ENCODE measurements around the gene ARHGEF7. TPM values are rescaled to one million over a fixed set of nuclear protein-coding genes. Genes with fewer than 3 reads are reported as not detected.

Gene ARHGEF7
- total RNA-seq, 1 donor from 2014 or later: 73.7 TPM

DNA sequence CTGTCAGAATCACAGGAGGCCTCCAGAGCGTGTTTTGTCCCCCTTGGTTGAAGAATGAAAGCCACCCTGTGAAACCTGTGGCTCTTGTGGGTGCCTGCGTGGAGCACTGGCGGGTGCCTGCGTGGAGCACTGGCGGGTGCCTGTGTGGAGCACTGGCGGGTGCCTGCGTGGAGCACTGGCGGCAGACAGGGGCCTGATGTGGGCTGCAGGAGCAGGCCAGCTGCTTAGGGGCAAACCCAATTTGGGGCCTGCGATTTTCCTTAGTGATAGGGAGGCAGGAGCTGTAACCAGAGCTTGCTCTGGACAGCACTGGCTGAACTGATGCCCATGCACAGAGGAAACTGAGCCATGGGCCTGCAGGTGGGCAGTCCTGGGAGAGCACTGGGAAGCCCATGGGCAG lies 24.3 kb downstream of the ARHGEF7 start:
- DNase-seq (ENCODE audit: low read depth) (no peak), FAIRE-seq (no peak)
- H3K4me1 ChIP-seq (ENCODE audit: insufficient read depth, low read length): no peaks in the 10 kb centered on the region
- H3K9me3 ChIP-seq (ENCODE audit: insufficient read depth, low read depth, low read length): no peaks in the 10 kb centered on the region
- Mint-ChIP-seq H3K4me3 (ENCODE audit: unreplicated experiment) (no peak overlapping the region), H3K36me3 (ENCODE audit: low read depth, unreplicated experiment) (no peaks in the 10 kb centered on the region), H3K27me3 (ENCODE audit: low read depth, unreplicated experiment) (peaks cover 48% of the 10 kb centered on the region), H3K9me3 (ENCODE audit: unreplicated experiment) (peaks cover 1% of the 10 kb centered on the region), H3K27ac (ENCODE audit: unreplicated experiment) (no peak overlapping the region), H3K4me1 (ENCODE audit: low read depth, unreplicated experiment) (no peaks in the 10 kb centered on the region)
- no peak overlapping the region for H3K4me2 ChIP-seq (ENCODE audit: low read length)
- no peak overlapping the region for H3K27ac ChIP-seq (ENCODE audit: low read depth, low read length)
- TF ChIP-seq, protein P1, sequence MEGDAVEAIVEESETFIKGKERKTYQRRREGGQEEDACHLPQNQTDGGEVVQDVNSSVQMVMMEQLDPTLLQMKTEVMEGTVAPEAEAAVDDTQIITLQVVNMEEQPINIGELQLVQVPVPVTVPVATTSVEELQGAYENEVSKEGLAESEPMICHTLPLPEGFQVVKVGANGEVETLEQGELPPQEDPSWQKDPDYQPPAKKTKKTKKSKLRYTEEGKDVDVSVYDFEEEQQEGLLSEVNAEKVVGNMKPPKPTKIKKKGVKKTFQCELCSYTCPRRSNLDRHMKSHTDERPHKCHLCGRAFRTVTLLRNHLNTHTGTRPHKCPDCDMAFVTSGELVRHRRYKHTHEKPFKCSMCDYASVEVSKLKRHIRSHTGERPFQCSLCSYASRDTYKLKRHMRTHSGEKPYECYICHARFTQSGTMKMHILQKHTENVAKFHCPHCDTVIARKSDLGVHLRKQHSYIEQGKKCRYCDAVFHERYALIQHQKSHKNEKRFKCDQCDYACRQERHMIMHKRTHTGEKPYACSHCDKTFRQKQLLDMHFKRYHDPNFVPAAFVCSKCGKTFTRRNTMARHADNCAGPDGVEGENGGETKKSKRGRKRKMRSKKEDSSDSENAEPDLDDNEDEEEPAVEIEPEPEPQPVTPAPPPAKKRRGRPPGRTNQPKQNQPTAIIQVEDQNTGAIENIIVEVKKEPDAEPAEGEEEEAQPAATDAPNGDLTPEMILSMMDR (IDR thresholded peaks at IDR 0.05; ENCODE audit: insufficient read depth, low read depth, low read length): no peak
- no peak for TF ChIP-seq EZH2 (IDR thresholded peaks at IDR 0.05; ENCODE audit: insufficient read depth, low read length)
- H3K79me2 ChIP-seq (ENCODE audit: insufficient read depth, low read length): no peaks in the 10 kb centered on the region
- no peak overlapping the region for H2AFZ ChIP-seq (ENCODE audit: low read depth, low read length)
- no peak overlapping the region for H3K9ac ChIP-seq (ENCODE audit: low read length)
- no peaks in the 10 kb centered on the region for H3K36me3 ChIP-seq (ENCODE audit: insufficient read depth, low read length)
- no peaks in the 10 kb centered on the region for H4K20me1 ChIP-seq (ENCODE audit: insufficient read depth, low read length)
- no peaks in the 10 kb centered on the region for H3K27me3 ChIP-seq (ENCODE audit: insufficient read depth, low read length)
- H3K4me3 ChIP-seq (ENCODE audit: insufficient read depth, low read depth, low read length): no peak overlapping the region

DNA sequence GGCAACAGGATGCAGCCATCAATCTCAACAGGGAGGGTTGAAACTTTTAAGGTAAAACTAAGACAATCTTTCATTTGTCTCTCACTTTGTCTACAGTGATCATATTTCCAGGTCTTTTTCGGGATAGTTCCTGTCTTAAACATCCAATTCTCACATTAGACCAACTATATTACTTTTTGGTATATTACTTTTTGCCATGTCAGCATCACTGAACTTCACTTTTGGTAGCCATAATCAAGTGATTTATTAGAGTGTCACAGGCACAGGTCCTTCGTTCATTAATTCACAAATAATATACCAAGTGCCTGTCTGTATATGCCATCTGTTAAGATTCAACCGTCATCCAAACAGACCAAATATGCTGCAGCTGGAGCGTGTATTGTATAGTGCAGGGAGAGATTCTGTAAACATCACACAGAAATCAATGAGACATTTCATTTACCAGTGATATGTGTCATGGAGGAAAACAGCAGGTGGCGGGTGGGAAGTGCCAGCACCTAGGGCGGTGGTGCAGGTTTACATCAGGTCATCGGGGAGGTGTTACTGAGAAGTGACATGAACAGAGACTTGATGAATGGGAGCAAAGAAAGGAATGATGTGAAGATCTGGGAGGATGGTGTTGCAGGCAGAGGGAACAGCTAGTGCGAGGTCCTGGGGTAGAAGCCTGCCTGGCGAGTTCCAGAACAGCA lies 24.9 kb downstream of the ARHGEF7 start:
- Histone ChIP-seq H4K20me1 (ENCODE audit: insufficient read depth, low read length) (no peaks in the 10 kb centered on the region), H3K36me3 (ENCODE audit: insufficient read depth, low read length) (no peaks in the 10 kb centered on the region), H2AFZ (ENCODE audit: low read depth, low read length) (no peak overlapping the region), H3K27me3 (ENCODE audit: insufficient read depth, low read length) (no peaks in the 10 kb centered on the region), H3K4me2 (ENCODE audit: low read length) (no peak overlapping the region), H3K9ac (ENCODE audit: low read length) (no peak overlapping the region), H3K27ac (ENCODE audit: low read depth, low read length) (no peak overlapping the region), H3K4me1 (ENCODE audit: insufficient read depth, low read length) (no peaks in the 10 kb centered on the region), H3K79me2 (ENCODE audit: insufficient read depth, low read length) (no peaks in the 10 kb centered on the region), H3K9me3 (ENCODE audit: insufficient read depth, low read depth, low read length) (no peaks in the 10 kb centered on the region), H3K4me3 (ENCODE audit: insufficient read depth, low read depth, low read length) (no peak overlapping the region)
- Mint-ChIP-seq H3K9me3 (ENCODE audit: unreplicated experiment) (peaks cover 1% of the 10 kb centered on the region), H3K4me1 (ENCODE audit: low read depth, unreplicated experiment) (no peaks in the 10 kb centered on the region), H3K36me3 (ENCODE audit: low read depth, unreplicated experiment) (no peaks in the 10 kb centered on the region), H3K27me3 (ENCODE audit: low read depth, unreplicated experiment) (peaks cover 52% of the 10 kb centered on the region), H3K27ac (ENCODE audit: unreplicated experiment) (no peak overlapping the region), H3K4me3 (ENCODE audit: unreplicated experiment) (no peak overlapping the region)
- DNase-seq (ENCODE audit: low read depth): no peak
- no peak for FAIRE-seq
- TF ChIP-seq, protein P1 (IDR thresholded peaks at IDR 0.05; ENCODE audit: insufficient read depth, low read depth, low read length): no peak
- TF ChIP-seq EZH2 (IDR thresholded peaks at IDR 0.05; ENCODE audit: insufficient read depth, low read length): no peak

GRCh38 chr13:111140562-111141105 lies 25.5 kb downstream of the ARHGEF7 start:
- DNase-seq (ENCODE audit: low read depth): no peak
- TF ChIP-seq EZH2 (IDR thresholded peaks at IDR 0.05; ENCODE audit: insufficient read depth, low read length): no peak
- TF ChIP-seq, protein P1 (IDR thresholded peaks at IDR 0.05; ENCODE audit: insufficient read depth, low read depth, low read length): no peak
- Histone ChIP-seq H3K27ac (ENCODE audit: low read depth, low read length) (no peak overlapping the region), H3K4me3 (ENCODE audit: insufficient read depth, low read depth, low read length) (no peak overlapping the region), H3K79me2 (ENCODE audit: insufficient read depth, low read length) (no peaks in the 10 kb centered on the region), H3K4me2 (ENCODE audit: low read length) (no peak overlapping the region), H3K4me1 (ENCODE audit: insufficient read depth, low read length) (no peaks in the 10 kb centered on the region), H2AFZ (ENCODE audit: low read depth, low read length) (no peak overlapping the region), H3K36me3 (ENCODE audit: insufficient read depth, low read length) (no peaks in the 10 kb centered on the region), H4K20me1 (ENCODE audit: insufficient read depth, low read length) (no peaks in the 10 kb centered on the region), H3K9ac (ENCODE audit: low read length) (no peak overlapping the region), H3K27me3 (ENCODE audit: insufficient read depth, low read length) (no peaks in the 10 kb centered on the region), H3K9me3 (ENCODE audit: insufficient read depth, low read depth, low read length) (no peaks in the 10 kb centered on the region)
- H3K4me3 Mint-ChIP-seq (ENCODE audit: unreplicated experiment): no peak overlapping the region
- FAIRE-seq: no peak
- no peaks in the 10 kb centered on the region for H3K36me3 Mint-ChIP-seq (ENCODE audit: low read depth, unreplicated experiment)
- peaks cover 55% of the 10 kb centered on the region for H3K27me3 Mint-ChIP-seq (ENCODE audit: low read depth, unreplicated experiment)
- no peak overlapping the region for H3K27ac Mint-ChIP-seq (ENCODE audit: unreplicated experiment)
- peaks cover under 1% of the 10 kb centered on the region for H3K9me3 Mint-ChIP-seq (ENCODE audit: unreplicated experiment)
- no peaks in the 10 kb centered on the region for H3K4me1 Mint-ChIP-seq (ENCODE audit: low read depth, unreplicated experiment)
